Dedifferentiated amniotic fluid mesenchymal stem cell (primary cell): ENCODE data around the gene NDUFS6.
"Not testable (repeated sequence)": the region's sequence is repeated elsewhere in the genome, so short reads cannot be mapped to it uniquely, and the experiment has no call there.

Experiments
- DNase-seq: peaks from one replicate; pipeline ENCODE4 v3.0.0-alpha.2; 2016; ENCODE audit errors: extremely low spot score

Gene NDUFS6

GRCh38 chr5:1782385-1783215 lies 18.6 kb upstream of the NDUFS6 start:
- DNase-seq: no peak

GRCh38 chr5:1783216-1783554 lies 18.0 kb upstream of the NDUFS6 start:
- DNase-seq: no peak

DNA sequence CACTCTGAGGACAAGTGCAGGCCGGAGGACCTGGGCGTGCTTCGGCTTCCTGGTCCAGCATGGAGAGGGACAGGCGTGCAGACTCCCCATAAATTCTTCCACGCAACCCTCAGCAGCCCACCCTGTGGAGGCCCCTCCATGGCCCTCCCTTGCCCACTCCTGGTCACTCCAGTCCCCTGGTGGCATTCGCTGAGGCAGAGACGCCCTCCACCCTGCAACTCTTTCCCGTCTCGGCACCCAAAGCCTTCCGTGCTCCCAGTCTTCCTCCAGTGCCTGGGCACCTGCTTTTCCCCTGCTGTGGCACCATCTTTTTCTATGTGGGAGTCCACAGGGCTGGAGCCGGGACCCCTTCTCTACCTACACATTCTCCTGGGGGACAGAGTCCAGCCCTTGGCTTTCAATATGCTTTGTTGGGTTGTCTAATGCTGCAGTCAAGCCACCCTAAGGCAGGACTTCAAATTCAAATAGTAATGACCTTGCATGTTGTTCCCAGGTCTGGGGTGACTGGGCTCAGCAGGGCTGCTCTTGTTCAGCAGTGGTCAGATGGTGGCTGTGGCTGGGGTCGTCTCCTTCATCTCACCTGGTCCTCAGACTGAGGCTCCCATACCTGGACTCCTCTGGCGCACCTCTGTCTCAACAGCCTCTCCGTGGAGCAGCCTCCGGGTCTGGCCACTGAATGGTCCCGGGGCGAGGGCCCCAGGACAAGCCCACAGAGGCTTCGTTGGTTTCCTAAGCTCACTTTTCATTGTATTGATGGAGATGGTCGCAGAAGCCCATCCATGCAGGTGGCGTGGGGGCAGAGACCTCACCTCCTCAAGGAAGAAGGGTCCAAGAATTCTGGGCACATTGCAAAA lies 16.8 kb upstream of the NDUFS6 start:
- DNase-seq: no peak

DNA sequence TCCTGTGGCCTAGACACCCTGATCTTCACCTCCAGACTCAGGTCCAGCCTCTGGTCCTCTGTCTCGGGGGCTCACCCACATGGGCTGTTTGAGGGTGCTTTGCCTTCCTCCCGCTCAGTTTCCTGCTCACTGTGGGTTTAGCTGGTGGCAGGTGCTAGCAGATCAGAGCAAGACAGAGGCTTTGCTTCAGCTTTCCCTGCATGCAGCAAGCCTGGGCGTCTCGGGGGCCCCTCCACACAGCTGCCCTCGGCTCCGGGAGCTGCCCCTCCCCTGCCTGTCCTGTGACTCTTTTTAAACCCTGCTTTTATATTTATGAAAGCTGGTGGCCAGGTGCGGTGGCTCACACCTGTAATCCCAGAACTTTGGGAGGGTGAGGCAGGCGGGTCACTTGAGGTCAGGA lies 16.1 kb upstream of the NDUFS6 start:
- no peak for DNase-seq

- no peak for DNase-seq
Measured at GRCh38 chr5:1785984-1786383, 15.2 kb upstream of the NDUFS6 start.

GRCh38 chr5:1786621-1787471 lies 14.4 kb upstream of the NDUFS6 start:
- DNase-seq: no peak

DNA sequence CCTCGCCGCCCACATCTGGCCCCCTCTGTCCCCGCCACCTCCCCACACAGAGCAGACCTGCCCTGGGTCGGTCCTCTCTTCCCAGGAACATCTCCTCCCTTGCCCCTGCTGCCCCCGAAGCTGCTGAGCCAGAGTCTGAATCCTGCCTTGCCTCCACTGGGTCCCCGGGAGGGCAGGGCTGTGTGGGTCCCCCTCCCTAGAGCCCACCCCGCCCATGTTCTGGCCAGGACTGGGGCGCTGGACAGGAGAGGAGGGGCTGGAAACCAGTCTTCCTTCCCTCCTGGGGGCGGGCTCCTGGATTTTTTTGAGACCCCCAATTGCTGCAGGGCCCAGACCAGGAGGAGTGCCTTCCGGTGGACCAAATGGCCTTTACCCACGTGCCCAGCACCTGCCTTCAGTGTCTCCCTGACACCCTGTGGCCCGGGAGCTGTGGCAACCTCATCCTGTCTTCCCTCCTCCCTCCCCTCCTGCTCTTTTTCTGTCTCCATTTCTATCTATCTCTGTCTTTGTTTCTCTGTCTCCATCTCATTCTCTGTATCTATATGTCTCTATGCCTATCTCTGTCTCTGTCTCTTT lies 13.6 kb upstream of the NDUFS6 start:
- no peak for DNase-seq

DNA sequence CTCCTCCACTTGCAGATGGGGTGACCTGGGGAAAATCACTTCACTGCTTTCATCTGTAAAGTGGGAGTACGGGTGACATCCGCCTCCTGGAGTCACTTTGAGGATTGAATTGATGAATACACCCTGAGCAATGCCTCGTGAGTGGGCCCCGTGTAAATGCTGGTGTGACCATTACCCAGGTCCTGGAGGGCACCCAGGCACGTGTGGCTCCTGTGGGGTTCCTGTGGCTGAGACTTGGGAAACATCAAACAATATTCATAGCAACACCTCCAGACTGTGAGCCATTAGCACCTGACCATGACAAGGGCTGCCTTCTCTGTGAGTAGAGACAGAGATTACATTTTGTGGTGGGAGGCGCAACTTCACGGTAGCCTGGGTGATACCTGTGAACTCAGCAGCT lies 13.0 kb upstream of the NDUFS6 start:
- no peak for DNase-seq

DNA sequence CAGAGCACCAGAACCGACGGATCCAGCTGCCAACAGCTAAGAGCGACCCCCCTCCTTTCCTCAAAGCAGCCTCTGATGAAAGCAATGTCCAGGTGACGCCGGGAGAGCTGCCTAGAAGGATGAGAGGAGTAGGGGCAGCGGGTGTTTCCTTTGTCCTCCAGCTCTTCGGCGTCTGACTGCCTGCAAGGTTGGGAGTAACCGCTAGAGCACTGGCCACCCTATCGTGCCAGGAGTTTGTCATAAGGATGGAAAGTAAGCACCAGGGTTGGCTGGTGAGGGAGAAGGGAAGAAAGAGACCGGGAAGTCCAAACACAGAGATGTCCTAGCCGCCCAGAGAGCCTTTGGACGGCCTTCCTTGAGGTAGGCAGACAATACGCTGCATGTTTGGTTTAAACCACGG lies 12.4 kb upstream of the NDUFS6 start:
- no peak for DNase-seq

- DNase-seq: not testable (repeated sequence)
Measured at GRCh38 chr5:1789438-1789833, 11.8 kb upstream of the NDUFS6 start.

DNA sequence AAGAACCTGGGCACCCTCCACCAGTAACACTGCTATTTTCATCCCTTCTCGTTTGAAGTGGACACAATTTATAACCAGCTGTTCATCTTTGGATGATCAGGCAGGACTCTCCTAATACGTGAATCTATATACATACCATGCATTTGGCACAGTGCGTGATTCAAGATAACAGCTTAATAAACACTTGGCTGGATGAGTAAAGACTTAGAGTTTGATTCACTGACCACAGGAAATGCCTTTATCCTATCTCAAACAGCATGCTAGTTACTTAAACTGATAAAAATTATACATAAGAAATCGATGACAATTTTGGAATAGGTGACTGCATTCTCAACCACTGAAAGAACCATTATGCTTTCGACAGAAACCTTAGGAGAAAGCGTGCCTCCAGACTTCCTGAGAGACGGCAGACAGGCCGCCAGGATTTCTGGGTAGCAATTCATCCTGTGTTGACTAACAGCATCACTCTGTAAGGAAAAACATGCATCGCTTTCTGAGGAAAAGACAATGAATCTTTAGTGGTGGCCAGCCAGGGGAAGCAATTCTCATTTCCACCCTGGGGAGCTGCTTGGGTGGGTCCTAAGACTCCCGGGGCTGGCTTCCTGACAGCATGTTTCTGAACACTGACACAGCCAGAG lies 11.3 kb upstream of the NDUFS6 start:
- DNase-seq: peak; percentile 34

DNA sequence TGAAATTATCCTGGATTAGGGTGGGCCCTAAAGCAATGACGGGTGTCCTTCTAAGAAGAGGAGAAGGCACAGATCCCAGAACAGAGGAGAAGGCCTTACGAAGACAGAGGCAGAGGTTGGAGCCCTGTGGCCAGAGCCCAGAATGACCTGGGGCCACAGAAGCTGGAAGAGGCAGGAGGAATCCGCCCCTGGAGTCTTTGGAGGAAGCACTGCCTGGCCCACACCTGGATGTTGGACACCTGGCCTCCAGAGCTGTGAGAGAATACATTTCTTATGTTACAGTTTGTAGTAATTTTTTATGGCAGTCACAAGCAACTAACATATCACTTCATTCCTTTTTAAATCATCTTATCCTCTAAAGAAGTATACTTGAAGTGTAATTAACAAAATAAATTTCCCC lies 10.0 kb upstream of the NDUFS6 start:
- no peak for DNase-seq

GRCh38 chr5:1792842-1793266 lies 8.4 kb upstream of the NDUFS6 start:
- DNase-seq: no peak

DNA sequence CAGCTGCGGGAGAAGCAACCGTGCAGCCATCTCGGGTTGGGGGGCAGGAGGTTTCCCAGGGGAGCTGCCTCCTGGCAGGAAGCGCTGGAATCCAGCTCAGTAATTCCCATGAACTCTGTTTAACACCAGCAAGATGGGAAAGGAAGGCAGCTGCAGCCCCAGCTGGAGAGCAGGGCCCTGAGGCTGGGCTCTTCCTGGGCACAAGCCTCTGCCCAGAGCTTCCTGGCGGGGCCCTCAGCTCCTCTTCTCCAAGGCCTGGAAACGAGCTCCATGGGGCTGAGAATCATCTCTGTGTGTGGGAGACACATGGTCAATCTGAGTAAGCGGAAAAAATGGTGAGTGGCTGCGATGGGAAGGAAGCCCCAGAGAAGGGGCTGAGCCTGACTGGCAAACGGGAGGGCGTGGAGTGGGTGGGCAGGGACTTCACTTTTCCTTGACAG lies 7.9 kb upstream of the NDUFS6 start:
- DNase-seq: no peak

DNA sequence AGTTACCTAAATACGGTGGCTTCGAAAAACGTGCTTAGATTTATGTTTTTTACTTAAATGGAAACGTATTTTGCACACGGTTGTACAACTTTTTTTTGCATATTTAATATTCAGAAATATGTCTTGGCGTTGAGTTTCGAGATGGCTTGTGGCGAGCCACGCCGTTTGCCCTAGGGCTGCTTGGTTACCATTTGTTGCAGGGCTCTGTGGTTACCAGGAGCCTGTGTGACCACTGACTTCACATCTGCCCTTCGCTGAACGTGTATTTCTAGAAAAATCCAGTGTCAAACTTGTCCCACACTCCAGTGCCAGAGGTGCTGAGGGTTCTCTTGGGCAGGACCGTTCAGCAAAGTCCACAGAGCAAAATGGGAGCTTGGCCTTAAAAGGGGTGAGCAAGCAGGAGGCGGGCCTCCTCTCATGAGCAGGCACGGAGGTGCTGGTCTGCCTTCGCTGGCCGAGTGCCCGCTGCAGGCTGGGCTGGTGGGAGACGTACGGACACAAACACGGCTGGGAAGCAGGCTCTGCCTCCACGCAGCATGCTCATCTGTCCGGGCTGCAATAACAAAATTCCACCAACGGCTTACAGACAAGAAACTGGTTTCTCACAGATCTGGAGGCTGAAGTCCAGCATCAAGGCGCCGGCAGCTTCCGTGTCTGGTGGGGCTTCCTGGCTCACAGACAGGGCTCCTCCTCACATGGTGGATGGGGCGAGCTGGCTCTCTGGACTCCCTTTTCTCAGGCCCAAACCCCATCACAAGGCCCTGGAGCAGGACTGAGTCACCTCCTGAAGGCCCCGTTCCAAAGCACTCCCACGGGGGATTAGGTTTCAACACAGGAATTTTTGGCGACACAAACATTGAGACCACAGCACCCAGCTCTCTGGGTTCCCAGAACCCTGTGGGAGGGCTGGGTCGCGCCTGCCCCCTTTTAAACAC lies 7.0 kb upstream of the NDUFS6 start:
- DNase-seq: no peak

DNA sequence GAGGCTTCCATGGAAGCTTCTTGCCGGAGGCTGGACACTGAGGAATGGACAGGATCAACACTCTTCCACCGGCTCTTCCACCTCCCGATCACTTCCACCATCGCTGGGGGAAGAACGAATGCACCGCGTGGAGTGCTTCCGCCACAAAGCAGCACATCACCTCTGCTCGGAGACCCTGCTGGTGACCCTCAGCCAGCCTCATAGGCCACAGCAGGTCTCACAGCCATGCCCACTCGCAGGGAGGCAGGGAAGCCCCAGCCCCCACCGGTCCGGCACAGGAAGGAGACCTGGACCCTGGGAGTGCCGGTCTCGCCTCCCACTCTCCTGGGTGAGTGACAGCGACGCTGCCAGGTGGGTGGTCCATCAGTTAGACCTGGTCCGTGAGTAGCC lies 6.3 kb upstream of the NDUFS6 start:
- no peak for DNase-seq

GRCh38 chr5:1795506-1795905 lies 5.7 kb upstream of the NDUFS6 start:
- no peak for DNase-seq

DNA sequence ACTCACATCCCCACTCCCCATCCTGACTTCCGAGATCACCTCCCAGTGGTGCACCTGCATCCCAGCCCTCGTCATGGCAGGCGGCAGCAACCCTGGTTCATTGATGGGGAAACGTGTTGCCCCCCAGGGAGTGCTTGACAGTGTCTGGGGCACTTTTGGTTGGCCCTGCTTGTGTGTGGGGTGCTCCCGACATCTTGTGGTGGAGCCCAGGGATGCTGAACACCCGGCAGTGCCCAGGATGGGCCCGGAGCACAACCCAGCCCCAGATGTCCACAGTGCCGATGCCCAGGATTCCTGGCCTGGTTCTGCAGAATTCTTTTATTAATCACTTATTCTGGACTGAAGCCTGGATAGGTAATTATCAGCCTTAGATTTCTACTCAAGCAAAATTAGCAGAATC lies 5.3 kb upstream of the NDUFS6 start:
- no peak for DNase-seq

GRCh38 chr5:1796371-1797102 lies 4.7 kb upstream of the NDUFS6 start:
- no peak for DNase-seq
